Umbilical cord (tissue), 2 donors: ENCODE results near the gene HDAC9. TPM values are rescaled to one million over a fixed set of nuclear protein-coding genes. Genes with fewer than 3 reads are reported as not detected.

Experiments used
- DNase-seq: peaks from one replicate; pipeline ENCODE4 v3.0.0-alpha.2; 2015; ENCODE audit warnings: low spot score
- total RNA-seq: library from RNA; depleted of rRNA; stranded (reverse); fragments of >200 nt; gene quantifications from one replicate; pipeline ENCODE4 v1.2.3, GENCODE V29; 2014; ENCODE audit warnings: low replicate concordance; ENCODE audit not compliant: insufficient read depth

The HDAC9 gene
- total RNA-seq, 1 donor from 2014 or later = 18.3 TPM

DNA sequence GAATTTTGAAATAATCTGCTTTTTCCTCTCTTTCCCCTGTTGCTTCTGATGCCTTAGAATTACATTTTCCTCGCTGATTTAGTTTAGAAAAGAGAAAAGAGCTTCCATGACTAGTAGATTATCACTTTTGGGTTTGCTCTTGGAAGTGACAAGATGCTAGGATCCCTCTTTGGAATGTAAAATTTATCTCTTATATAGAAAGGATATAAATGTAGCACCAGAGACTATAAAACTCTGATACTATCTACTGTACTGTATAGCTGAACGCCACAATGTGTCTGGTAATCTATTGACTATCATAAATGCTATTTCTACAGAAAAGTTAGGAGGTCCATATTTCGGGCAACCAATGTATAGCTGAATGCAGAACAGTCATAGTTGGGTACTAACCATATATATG is 1.1 kb upstream of the HDAC9 start:
- no peak for DNase-seq

- DNase-seq = peak; percentile 49
Measured at GRCh38 chr7:18494821-18495408, 634 bp upstream of the HDAC9 start.

GRCh38 chr7:18496341-18496700 is 772 bp downstream of the HDAC9 start:
- DNase-seq = no peak

DNA sequence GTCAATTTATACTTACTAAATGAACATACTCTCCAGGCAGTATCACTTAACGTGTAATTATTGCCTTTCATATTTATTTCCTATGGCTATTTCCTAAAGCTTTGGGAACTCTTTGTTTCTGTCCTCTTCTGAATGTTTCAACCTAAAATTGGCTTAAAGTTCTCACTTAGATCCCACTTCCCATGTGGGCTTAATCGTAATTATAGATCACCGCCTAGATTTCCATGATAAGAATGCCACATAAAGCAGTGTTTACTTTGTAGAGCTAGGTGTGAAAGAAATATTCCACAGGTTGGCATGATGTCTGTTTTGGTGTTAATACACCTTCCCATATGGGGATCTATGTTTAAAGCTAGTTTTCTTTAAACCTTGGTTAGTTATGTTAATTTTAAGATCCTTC is 1.5 kb downstream of the HDAC9 start:
- DNase-seq = no peak

- no peak for DNase-seq
Measured at GRCh38 chr7:18497800-18498199, 2.3 kb downstream of the HDAC9 start.

- no peak for DNase-seq
Measured at GRCh38 chr7:18498341-18498740, 2.8 kb downstream of the HDAC9 start.

DNA sequence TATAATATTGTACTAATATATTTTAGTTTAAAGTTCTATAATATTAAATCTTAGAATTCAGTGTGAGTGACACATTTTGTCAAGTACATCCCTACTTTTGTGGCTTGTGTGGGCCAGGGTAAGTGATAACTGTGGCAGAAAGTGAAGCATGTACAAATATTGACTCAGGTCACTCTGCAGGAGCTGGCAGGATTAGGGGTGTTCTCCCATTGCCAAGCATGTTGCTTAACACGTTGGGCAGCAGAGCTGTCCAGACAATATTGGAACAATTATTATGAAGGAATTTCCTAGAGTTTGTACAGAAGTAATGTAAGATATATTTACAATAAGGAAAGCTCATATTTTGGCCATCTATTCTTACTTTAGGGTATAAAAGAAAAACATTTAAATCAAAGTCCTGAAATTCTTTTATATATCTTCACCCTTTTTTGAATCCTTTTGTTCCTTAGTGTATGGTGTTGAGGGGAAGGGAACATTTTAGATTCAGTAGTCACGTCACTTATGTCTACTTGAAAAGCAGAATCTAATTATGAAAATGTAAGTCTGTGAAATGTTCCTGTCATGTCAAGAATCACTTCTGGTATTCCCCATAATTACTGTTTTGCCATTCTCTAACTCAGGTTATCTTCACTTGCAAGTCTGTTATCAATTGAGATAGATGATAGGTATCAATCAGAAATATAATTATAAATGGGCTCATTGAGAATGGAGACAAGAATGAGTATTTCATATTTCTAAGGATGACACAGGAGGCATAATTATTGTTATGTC is 4.0 kb downstream of the HDAC9 start:
- DNase-seq = no peak

DNA sequence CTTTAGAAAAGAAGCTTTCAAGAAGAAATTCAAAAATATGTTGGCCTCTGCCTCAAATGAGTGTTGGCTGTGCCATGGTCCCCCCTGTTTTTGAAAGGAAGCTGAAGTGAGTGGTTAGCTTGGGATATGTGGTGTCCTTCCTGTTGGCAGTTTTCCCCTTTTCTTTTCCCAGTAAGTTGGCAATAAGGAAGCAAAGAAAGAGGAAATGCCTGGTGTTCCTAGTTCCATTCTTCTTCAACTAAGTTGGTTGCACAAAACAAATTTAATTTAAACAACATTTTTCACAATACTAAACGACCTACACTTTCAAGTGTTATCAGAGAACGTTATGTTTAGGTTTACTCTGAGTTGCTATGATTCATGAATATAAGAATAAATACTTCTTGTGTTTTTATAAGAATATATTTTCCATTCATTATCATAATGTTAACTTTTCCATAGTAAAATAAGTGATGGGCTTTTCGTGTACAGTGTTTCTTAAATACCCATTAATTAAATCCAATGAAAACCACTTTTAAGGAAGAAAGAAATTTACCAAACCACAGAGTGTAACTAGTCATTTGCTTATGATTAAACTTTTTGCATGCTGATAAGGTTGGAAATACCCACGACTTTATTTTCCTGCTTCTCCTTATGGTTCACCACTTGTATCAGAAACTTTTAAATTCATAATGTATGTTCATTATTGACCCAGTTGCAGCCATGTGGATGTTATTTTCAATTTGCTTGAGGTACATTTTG is 7.7 kb downstream of the HDAC9 start:
- DNase-seq = no peak

GRCh38 chr7:18504965-18505364 is 9.4 kb downstream of the HDAC9 start:
- no peak for DNase-seq

DNA sequence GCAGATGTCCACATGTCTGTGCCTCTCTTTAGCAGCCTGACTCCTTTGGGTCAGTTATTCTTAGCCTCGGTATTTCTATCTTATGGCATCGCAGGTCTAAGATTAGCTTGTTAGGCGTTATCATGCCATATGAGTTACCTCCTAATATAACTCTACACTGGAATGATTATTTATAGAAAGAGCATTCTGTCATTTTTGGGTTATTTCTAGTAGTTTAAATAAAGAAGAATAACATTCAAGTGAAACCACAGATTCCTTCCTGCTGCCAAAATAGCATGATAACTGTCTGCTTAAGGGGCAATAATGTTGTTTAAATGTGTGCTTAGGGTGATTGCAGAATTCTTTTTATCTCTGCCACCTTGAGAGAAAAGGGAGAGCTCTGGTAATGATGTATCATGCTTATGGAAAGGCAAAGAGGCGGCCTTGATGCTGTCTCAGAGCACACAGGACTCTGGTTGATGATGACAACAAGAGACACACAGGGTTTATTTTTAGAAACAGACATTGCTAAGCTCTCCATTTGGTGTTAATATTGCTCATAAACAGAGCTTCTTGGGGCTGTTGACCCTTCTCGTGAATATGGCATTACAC is 10.4 kb downstream of the HDAC9 start:
- DNase-seq = no peak

- no peak for DNase-seq
Measured at GRCh38 chr7:18508443-18509427, 13.2 kb downstream of the HDAC9 start.

DNA sequence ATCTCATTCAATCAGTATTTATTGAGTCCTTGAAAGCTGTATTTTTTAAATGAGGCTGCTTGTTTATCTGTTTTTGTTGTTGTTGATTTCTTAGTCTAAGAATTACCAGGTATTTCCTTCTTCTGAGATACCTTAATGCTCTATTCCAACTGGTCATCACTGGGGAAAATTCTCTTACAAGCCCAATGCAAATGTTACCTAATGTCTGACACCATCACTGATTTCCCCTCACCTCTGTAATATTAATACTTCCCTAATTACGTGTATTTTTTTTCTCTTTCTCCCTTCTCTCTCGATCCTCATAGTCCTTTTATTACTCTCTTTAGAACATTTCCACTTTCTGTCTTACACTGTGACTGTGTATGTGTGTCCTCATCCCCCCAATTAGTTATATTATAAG is 13.9 kb downstream of the HDAC9 start:
- no peak for DNase-seq

DNA sequence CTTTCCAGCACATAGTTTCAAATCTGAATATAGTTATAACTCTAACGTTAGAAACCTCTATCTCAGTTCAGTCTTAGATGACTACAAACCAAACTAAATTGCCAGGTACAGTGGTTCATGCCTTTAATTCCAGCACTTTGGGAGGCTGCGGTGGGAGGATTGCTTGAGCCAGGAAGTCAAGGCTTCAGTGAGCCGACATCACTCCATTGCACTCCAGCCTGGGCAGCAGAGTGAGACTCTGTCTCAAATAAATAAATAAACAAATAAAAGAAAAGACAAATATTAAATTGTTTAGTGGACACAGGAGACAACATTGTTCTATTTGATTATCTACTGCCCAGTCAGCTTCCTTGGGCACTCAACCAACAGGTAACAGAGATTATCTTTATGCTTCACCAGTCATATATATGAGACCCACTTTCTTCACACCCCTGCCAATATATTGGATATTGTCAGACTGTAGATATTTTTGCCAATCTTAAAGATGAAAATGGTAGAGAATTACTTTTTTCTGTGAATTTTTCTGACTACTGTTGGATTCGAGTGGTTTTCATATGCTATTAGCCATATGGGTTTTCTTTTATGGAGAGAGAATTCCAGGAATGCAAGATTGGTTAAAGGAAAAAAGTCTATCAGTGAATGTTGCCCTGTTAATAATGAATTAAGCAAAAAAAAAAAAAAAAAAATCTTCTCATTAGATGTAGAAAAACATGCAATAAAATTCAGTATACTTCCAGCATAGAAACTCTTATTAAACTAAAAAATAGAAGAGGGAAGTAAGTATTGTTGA is 16.0 kb downstream of the HDAC9 start:
- DNase-seq = no peak

GRCh38 chr7:18513343-18513742 is 17.8 kb downstream of the HDAC9 start:
- DNase-seq = no peak

- DNase-seq = no peak
Measured at GRCh38 chr7:18515067-18515466, 19.5 kb downstream of the HDAC9 start.

DNA sequence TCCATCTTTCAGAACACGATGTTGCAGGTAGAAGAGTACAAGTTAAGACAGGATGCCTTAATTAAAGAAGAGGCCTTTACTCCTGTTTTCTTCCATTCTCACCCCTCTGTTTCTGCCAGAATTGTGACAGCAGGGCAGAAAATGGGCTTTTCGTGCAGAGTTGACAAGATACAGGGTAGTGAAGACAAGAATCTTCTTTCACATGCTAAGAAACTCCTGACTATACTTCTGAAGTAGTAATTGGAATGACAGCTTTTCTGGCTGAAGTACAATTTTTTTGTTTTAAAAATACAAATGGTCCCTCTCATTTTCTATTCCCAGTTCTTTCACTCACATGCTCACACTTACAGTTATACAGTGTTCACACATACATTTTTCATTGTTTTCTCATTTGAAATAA is 22.1 kb downstream of the HDAC9 start:
- DNase-seq = no peak

DNA sequence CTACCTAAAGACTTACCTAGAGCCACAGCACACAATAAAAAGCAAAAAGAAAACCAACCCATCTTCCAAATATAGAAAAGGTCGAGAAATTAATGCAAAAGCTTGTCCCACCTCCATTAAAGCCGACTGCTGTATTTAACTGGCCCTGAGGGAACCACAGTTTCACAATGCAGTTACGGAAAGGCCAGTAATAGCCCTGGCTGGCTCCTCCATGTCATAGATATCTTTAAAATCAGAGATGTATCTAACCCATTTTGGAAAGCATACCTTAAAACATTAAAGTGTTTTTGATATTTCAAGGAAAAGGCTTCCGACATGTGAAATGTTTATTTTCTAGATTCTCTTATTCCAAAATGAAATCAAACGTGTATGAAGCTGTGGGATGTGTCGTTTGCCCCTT is 23.0 kb downstream of the HDAC9 start:
- DNase-seq = no peak

DNA sequence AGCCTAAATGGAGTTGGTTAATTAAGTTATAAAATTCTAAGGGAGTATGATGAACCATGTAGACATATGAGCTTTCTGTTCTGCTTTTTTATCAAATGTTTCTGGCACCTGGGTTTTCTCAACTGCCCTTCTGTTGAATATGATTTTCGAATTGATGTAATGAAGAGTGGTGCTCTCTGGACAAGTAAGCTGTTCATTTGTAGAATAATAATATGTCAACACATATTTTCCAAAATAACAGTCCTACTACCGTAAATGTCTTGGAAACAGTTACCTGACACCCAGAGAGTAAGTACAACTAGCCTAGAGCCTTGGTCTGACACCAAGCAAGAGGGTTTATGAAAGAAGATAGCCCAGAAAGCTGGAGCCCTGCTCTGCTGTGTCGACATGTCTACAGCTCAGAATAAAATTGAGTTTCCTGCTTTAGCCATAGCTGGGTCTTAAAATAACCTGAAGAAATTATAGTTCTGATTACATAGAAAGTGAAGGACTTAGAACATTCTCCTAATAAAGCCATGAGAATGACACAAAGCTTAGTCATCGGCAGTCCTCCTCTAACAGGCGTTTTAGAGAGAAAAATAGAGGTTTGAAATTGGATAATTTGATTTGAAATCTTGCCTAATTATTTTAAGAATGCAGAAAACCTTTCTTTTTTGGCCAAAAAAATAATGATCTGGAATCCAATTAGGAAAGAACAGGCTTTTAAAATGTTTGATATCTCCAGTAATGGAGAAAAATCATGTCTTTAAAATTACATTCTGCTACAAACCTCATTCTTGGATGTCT is 25.1 kb downstream of the HDAC9 start:
- DNase-seq = no peak

DNA sequence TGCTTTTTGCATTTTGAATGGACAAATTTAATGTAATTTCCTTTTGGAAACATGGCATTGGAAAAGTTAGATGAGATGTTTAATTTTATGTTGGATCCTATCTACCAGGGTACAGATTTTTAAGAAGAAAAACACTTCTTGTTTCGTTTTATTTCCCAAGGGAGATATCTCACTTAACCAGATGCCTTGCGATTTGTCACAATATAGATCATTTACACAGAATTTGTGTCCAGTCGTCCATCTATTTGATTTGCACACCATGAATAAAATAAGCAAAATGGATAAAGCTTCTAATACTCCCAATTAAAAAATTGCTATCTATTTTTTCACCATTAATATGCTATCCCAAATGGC is 25.7 kb downstream of the HDAC9 start:
- no peak for DNase-seq
